ENCODE results near the gene GABRG3.

GABRG3 gene

DNA sequence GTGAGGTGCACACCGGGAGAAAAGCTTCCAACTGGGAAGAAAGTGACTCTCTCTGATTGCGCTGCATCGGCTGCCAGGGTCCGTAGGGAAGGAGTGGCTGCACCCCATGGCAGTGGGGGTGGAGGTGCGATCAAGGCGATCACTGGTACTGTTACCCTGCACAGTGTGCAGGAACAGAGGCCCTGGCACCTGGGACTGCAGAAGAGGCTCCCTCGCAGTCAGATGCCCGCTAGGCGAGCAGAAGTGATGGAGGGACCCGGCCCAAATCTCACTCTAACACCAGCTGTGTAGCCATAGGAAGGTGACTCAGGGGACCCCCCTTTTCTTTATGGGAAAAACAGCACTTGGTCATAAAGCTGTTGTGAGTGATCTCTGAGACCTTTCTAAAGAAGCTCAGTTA is 196.8 kb downstream of the GABRG3 start:
- Histone ChIP-seq H3K27ac (replicated peaks) (no peak overlapping the region), H3K4me3 (replicated peaks; ENCODE audit: insufficient read depth, low read length) (no peak overlapping the region), H3K27me3 (ENCODE audit: insufficient read depth, poor library complexity, severe bottlenecking) (no peaks in the 10 kb centered on the region)
- TF ChIP-seq SPI1 (IDR thresholded peaks at IDR 0.05; ENCODE audit: borderline replicate concordance, low read depth) = no peak
- TF ChIP-seq, protein P1, sequence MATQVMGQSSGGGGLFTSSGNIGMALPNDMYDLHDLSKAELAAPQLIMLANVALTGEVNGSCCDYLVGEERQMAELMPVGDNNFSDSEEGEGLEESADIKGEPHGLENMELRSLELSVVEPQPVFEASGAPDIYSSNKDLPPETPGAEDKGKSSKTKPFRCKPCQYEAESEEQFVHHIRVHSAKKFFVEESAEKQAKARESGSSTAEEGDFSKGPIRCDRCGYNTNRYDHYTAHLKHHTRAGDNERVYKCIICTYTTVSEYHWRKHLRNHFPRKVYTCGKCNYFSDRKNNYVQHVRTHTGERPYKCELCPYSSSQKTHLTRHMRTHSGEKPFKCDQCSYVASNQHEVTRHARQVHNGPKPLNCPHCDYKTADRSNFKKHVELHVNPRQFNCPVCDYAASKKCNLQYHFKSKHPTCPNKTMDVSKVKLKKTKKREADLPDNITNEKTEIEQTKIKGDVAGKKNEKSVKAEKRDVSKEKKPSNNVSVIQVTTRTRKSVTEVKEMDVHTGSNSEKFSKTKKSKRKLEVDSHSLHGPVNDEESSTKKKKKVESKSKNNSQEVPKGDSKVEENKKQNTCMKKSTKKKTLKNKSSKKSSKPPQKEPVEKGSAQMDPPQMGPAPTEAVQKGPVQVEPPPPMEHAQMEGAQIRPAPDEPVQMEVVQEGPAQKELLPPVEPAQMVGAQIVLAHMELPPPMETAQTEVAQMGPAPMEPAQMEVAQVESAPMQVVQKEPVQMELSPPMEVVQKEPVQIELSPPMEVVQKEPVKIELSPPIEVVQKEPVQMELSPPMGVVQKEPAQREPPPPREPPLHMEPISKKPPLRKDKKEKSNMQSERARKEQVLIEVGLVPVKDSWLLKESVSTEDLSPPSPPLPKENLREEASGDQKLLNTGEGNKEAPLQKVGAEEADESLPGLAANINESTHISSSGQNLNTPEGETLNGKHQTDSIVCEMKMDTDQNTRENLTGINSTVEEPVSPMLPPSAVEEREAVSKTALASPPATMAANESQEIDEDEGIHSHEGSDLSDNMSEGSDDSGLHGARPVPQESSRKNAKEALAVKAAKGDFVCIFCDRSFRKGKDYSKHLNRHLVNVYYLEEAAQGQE (IDR thresholded peaks at IDR 0.05; ENCODE audit: insufficient replicate concordance, low read depth) = no peak
- no peak for TF ChIP-seq GABPA (IDR thresholded peaks at IDR 0.05; ENCODE audit: low read depth)
- TF ChIP-seq, protein P2, sequence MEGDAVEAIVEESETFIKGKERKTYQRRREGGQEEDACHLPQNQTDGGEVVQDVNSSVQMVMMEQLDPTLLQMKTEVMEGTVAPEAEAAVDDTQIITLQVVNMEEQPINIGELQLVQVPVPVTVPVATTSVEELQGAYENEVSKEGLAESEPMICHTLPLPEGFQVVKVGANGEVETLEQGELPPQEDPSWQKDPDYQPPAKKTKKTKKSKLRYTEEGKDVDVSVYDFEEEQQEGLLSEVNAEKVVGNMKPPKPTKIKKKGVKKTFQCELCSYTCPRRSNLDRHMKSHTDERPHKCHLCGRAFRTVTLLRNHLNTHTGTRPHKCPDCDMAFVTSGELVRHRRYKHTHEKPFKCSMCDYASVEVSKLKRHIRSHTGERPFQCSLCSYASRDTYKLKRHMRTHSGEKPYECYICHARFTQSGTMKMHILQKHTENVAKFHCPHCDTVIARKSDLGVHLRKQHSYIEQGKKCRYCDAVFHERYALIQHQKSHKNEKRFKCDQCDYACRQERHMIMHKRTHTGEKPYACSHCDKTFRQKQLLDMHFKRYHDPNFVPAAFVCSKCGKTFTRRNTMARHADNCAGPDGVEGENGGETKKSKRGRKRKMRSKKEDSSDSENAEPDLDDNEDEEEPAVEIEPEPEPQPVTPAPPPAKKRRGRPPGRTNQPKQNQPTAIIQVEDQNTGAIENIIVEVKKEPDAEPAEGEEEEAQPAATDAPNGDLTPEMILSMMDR (IDR thresholded peaks at IDR 0.05; ENCODE audit: insufficient read depth, low read length) = no peak
- TF ChIP-seq POLR2AphosphoS5 (IDR thresholded peaks at IDR 0.05; ENCODE audit: low read depth) = no peak
- no peak for DNase-seq (ENCODE audit: low read depth in 1 of 2, low spot score in 1 of 2)

DNA sequence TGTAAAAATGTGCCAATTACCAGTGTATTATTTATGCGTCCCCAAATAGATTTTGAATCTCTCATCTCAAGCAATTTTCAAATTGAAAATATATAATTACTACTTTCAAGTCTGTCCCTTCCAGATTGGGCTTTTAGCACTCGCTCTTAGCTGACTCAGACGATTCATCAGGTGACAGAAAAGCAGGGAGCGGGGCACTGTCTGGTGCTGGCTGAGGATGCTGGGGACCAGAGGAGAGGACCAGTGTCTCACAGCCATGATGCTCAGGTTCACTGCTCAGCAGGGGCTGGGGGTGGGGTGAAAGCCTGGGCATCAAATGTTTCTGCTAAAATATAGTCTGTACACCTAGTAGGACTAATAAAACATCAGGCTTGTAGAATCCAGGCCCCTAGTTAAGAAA is 199.9 kb downstream of the GABRG3 start:
- no peak for DNase-seq (ENCODE audit: low read depth in 1 of 2, low spot score in 1 of 2)
- TF ChIP-seq GABPA (IDR thresholded peaks at IDR 0.05; ENCODE audit: low read depth) (no peak), SPI1 (IDR thresholded peaks at IDR 0.05; ENCODE audit: borderline replicate concordance, low read depth) (no peak), POLR2AphosphoS5 (IDR thresholded peaks at IDR 0.05; ENCODE audit: low read depth) (no peak)
- TF ChIP-seq, protein P2 (IDR thresholded peaks at IDR 0.05; ENCODE audit: insufficient read depth, low read length) = no peak
- TF ChIP-seq, protein P1 (IDR thresholded peaks at IDR 0.05; ENCODE audit: insufficient replicate concordance, low read depth) = no peak
- Histone ChIP-seq H3K4me3 (replicated peaks; ENCODE audit: insufficient read depth, low read length) (no peak overlapping the region), H3K27me3 (ENCODE audit: insufficient read depth, poor library complexity, severe bottlenecking) (no peaks in the 10 kb centered on the region), H3K27ac (replicated peaks) (no peak overlapping the region)

- no peak overlapping the region for H3K4me3 ChIP-seq (replicated peaks; ENCODE audit: insufficient read depth, low read length)
- TF ChIP-seq SPI1 (IDR thresholded peaks at IDR 0.05; ENCODE audit: borderline replicate concordance, low read depth) = no peak
- TF ChIP-seq, protein P2 (IDR thresholded peaks at IDR 0.05; ENCODE audit: insufficient read depth, low read length) = no peak
- TF ChIP-seq, protein P1 (IDR thresholded peaks at IDR 0.05; ENCODE audit: insufficient replicate concordance, low read depth) = no peak
- TF ChIP-seq POLR2AphosphoS5 (IDR thresholded peaks at IDR 0.05; ENCODE audit: low read depth) = no peak
- no peak for TF ChIP-seq GABPA (IDR thresholded peaks at IDR 0.05; ENCODE audit: low read depth)
- no peak overlapping the region for H3K27ac ChIP-seq (replicated peaks)
- H3K27me3 ChIP-seq (ENCODE audit: insufficient read depth, poor library complexity, severe bottlenecking) = no peaks in the 10 kb centered on the region
- no peak for DNase-seq (ENCODE audit: low read depth in 1 of 2, low spot score in 1 of 2)
Observed at GRCh38 chr15:27172821-27173220, 201.8 kb downstream of the GABRG3 start.

All from HL-60 (cell line).